Esophagus muscularis mucosa (tissue), 3 donors: ENCODE measurements around the gene CPNE6.

Source experiments
- POLR2A ChIP-seq: fragments of 450-650 bp; IDR thresholded peaks from one replicate; pipeline ENCODE4 v1.6.1; 2017; ENCODE audit warnings: antibody characterized with exemption, moderate library complexity, mild to moderate bottlenecking, low read depth
- POLR2AphosphoS5 ChIP-seq, 2 donors: sonication (generic); formaldehyde crosslinking; IDR thresholded peaks; one replicate each; pipeline ENCODE4 v1.6.1; 2017; ENCODE audit warnings: antibody characterized with exemption in 2 of 2
- TF ChIP-seq, protein P1 (sequence below), 3 experiments: fragments of 200-600 bp in 2 of 3; fragments of 450-650 bp in 1 of 3; sonication (generic) in 2 of 3; IDR thresholded peaks; one replicate each; pipeline ENCODE4 v1.5.1; 2017 to 2019; ENCODE audit warnings: antibody characterized with exemption in 3 of 3, mild to moderate bottlenecking in 2 of 3, moderate library complexity in 1 of 3

DNA sequence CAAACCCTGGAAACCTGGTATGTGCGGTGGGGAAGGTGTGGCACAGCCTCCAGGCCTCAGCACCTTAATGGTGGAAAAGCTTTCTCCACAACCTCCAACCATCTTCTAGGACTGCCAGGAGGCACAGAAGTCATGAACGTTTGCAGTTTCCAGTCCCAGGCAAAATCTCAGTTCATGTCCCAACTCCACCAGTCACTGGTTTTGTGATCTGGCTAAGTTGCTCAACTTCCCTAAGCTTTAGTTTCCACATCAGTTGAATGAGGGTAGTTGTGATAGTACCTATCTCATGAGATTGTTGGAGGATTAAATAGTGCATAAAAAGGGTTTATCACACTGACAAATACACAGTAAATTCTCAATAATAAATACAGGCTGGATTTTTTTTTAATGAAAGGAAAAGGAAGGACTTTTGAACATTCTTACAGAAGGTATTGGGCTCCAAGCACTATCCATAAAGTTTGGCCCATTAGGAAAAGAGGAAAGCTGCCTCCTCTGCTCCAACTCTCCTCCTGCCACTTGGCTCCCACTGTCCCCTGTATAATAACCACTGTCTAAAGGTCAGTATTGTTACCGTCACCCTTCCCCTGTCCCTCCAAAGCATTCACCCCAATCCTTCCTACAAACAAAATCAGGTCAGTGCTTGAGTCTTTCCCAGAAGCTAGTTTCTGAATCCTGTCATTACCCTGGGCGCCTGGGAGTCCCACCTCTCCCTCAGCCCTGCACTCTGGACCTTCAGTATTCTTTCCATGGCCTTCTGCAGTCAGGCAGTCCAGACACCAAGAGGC, 29.0 kb downstream of the CPNE6 start:
- TF ChIP-seq POLR2AphosphoS5 (IDR thresholded peaks at IDR 0.05), result no peak
- TF ChIP-seq, protein P1, sequence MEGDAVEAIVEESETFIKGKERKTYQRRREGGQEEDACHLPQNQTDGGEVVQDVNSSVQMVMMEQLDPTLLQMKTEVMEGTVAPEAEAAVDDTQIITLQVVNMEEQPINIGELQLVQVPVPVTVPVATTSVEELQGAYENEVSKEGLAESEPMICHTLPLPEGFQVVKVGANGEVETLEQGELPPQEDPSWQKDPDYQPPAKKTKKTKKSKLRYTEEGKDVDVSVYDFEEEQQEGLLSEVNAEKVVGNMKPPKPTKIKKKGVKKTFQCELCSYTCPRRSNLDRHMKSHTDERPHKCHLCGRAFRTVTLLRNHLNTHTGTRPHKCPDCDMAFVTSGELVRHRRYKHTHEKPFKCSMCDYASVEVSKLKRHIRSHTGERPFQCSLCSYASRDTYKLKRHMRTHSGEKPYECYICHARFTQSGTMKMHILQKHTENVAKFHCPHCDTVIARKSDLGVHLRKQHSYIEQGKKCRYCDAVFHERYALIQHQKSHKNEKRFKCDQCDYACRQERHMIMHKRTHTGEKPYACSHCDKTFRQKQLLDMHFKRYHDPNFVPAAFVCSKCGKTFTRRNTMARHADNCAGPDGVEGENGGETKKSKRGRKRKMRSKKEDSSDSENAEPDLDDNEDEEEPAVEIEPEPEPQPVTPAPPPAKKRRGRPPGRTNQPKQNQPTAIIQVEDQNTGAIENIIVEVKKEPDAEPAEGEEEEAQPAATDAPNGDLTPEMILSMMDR (IDR thresholded peaks at IDR 0.05), result no peak
- no peak for TF ChIP-seq POLR2A
